HG03039 (cell line): ENCODE measurements around the gene DCPS.
"Not testable (repeated sequence)": the region's sequence is repeated elsewhere in the genome, so short reads cannot be mapped to it uniquely, and the experiment has no call there.

Source experiments
- ATAC-seq: cut with Tn5 transposase; IDR thresholded peaks from one replicate; pipeline ENCODE4 v1.9.1; 2021; ENCODE audit warnings: mild to moderate bottlenecking, moderate library complexity; ENCODE audit not compliant: unreplicated experiment

The DCPS gene, protein sequence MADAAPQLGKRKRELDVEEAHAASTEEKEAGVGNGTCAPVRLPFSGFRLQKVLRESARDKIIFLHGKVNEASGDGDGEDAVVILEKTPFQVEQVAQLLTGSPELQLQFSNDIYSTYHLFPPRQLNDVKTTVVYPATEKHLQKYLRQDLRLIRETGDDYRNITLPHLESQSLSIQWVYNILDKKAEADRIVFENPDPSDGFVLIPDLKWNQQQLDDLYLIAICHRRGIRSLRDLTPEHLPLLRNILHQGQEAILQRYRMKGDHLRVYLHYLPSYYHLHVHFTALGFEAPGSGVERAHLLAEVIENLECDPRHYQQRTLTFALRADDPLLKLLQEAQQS

DNA sequence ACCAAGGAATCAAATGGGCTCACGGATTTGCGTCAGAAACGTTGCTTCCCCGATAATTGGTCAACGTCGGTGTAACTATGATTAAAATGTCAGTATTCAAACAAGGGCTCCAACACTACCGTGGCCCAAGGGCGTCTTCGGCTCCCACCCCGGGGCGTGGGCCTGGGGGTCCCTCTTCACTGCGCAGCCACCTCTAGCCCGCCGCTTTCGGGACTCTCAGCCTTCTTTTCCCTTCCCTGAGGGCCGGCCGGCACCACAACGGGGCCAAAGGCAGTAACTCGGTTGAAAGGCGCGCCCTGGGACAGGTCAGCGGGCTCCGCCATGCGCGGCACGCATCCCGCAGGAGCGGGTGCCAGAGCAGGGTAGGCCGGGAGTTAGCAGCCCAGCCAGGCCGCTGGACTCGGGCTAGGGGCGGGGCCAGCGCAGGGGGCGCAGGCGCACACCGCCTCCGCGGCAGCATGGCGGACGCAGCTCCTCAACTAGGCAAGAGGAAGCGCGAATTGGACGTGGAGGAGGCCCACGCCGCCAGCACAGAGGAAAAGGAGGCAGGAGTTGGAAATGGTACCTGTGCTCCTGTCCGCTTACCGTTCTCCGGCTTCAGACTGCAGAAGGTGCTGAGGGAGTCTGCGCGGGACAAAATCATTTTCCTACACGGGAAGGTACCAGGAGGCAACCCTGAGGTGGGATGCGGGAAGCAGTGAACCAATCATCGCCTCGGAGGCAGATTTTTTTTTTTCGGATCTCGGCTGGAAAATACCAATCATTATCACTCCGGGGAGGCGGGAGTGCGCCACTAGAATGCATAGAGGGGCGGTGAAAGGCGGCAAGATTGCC, at the start of gene DCPS:
TSS of gene DCPS (plus strand) at position 438 of the 834 bp plus-strand sequence. CDS start at position 459, 21 bp downstream.
- peak; percentile 88 for ATAC-seq

DNA sequence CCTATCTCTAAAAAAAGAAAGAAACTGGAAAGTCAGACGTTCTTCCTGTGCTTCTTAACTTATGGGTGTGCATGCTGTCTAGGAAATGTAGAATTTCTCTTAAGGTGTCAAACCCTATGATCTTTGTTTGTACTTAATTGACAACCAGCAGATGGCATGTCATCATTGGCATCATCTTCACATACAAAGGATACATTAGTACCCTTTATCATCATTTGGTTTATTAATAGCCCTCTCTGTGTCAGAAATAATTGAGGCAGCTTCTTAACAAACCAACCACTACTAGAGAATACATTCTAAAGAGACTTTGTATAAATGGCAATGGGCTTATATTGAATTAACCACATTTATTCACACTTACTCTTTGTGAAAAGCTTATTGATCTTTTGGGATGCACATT, 49.0 kb upstream of the DCPS start:
- ATAC-seq: no peak

DNA sequence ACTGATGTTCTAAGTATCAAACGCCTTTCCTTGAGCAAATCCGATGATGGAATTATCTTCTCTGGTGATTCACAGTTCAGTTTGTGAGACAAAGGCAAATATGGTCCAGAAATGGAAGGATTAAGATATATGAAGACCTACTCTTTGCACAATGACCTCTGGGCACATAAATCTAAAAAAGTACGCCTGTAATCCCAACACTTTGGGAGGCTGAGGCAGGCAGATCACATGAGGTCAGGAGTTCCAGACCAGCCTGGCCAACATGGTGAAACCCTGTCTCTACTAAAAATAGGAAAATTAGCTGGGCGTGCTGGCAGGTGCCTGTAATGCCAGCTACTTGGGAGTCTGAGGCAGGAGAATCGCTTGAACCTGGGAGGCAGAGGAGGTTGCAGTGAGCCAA, 48.4 kb upstream of the DCPS start:
- ATAC-seq: not testable (repeated sequence)

DNA sequence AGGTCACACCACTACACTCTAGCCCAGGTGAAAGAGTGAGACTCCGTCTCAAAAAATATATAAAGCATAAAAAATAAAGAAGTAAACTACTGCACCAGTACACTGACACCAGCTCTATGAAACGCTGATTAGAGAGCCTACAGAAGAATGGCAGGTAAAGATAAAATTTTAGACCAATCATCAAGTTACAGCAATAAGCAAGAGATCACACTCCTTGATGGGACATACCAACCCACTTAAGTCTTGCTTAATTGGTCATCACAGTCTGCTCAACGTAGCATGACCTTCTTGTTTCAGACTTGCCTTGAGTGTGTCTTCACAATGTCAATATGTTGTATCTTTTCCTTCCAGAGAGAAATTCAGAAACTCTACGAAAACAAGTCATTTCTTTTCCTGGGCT, 47.6 kb upstream of the DCPS start:
- no peak for ATAC-seq

DNA sequence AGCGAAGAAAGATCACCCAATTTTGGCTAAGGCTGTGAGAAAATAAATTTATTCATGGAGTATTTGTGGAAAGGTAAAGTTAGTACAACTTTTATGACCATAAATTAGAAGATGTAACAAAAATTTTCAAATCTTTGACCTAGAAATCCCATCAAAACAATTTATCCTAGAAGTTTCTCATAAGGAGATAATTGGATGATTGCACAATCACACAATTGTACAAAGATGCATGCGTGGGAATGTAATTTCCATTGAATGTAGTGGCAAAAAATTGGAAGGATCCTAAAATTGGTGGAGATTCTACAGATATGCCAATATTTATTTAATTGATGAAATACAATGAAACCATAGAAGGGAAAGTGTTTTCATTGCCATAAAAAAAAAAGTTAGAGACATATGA, 46.7 kb upstream of the DCPS start:
- ATAC-seq: no peak

DNA sequence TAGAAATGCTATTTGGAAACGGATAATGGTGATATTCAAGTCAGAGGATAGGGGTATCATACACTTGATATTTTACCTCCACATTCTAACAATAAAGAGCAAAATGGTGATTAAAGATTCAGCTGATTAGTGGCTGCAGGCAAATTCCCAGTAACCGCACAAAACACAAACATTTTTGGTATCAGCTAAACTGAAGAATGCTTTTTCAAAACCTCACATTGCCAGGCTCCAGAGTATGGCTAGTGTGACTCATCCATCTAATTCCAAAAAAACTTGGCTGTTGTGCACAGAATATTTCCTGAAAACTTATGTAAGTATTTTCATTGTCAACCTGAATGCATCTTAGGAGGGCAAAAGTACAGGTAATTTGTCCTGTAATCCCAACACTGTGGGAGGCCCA, 46.1 kb upstream of the DCPS start:
- ATAC-seq: no peak

DNA sequence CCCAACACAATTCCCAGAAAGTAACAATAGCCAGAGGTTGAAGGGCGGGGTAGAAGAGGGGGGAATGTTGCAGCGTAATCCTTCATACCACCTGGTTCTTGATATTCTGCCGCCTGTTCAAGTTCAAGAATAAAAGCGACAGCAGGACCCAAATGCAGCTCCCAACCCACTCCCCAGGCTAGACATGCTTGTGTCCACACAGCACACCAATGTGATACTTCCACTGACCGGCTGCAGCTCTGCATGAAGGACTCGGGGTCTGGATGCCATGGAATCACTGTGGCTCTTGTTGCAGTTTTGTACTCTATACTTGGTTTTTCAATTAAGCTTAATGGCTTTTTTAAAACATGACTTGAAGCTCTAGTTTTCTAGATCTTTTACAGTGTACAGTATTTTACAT, 41.6 kb upstream of the DCPS start:
- ATAC-seq: no peak

DNA sequence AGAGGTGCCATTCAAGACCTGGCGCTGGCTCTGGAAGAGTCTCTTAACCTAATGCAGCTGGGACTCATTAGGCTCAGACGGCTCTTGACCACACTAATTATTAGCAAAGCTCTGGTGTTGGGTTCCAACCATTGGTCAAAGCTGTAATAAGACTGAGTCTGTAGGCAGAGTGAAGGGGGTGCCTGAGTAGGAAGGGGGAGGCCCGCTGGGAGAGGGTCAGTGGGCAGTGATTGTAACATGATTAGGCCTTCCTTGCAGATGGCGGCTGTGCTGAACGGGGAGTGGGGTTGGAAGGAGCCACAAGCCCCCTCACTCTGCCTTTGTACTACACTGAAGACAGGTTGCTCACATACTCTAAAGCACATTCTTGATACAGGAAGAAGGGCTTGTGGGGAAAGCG, 40.4 kb upstream of the DCPS start:
- no peak for ATAC-seq

DNA sequence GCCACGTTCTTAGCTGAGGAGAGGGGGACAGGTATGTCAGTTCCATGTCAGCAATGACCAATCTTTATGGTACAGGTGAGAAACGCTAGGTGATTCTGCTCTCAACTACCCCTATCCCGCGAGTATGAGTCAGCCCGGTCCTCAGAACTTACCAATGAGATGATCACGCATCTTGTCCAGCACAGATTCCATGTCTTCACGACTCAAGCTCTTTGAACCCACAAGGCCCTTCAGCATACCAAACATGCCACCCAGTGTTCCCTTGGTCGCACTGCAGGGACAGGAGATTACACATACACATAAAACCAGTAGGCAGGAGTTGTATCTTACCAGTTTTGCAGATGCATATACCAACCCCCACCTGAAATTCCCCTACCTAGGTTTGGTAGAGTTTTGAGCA, 38.0 kb upstream of the DCPS start:
- ATAC-seq: no peak

DNA sequence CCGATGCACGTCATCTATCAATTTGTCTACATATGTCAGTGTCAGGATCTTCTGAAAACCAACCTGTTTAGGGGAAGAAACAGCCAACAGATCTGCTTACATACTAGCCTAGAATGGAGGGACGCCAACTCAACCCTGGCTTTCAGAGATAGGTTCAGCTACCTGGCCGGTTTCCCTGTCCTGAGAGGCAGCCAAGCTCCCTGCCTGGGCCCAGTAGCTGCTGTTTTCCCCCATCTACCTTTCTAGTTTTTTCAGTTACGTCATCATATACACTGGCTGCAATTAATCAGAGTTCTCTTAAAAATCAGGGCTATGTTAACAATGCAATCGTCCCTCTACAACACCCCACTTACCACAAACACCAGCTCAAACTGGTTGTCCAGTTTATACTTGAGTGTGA, 36.2 kb upstream of the DCPS start:
- no peak for ATAC-seq

DNA sequence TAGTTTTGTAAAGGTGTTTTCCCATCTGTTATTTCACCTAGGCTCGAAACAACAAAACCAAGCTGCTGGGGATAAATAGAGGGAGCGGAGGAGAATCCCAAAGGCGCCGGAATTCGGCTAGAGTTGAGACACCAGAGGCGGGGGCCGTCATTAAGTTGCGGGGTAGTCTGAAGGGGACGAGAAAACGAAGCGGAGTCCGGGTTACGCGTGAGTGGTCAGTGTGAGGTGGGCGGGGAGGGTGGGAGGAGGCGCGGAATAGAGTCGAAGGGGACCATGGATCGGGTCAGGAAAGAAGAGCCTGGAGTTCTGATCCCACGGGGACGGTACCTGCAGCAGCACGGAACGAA, 35.5 kb upstream of the DCPS start:
- no peak for ATAC-seq

DNA sequence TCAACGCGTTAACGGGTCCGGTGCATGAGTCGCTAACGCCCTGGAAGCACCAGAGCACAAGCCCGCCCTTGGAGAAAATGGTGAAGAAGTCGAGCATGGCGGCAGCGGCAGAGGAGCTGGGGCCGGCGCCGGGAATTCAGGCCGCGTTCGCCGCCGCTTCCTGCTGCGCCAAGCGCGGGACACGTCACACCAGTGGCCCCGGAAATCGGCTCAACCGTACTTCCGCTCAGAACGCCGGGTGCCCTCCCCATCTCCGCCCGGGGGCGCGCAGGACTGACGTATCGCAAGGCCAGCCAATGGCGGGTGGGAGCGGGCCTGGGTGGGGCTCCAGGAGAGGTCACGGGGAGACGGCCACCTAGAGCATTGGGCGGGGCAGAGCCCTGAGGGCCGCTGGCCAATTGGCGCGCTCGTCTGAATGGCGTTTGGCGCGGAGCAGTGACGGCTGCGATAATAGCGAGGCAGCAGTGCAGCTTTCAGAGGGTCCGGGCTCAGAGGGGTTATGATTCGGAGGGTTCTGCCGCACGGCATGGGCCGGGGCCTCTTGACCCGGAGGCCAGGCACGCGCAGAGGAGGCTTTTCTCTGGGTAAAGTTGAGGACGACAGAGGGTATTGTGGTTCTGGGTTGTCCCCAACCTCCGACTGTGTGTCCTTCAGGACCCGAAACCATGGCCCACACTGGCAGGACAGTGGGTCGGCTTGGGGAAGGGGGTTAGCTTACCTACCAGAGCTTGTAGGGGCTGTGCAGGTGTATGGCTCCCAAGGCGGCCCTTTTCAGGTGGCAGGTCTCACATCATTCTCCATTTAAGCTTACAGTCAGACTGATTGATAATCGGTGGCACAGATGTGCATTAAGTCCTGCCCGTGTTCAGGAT, 34.9 kb upstream of the DCPS start, which contains the start of the genes FOXRED1 and SRPRA:
TSS of gene FOXRED1 (plus strand) at position 447 of the 872 bp plus-strand sequence. CDS start at position 500, 53 bp downstream.
TSS of gene SRPRA (minus strand) at position 188 of the 872 bp plus-strand sequence. CDS start at position 97, 91 bp downstream.
- peak; percentile 99 for ATAC-seq

DNA sequence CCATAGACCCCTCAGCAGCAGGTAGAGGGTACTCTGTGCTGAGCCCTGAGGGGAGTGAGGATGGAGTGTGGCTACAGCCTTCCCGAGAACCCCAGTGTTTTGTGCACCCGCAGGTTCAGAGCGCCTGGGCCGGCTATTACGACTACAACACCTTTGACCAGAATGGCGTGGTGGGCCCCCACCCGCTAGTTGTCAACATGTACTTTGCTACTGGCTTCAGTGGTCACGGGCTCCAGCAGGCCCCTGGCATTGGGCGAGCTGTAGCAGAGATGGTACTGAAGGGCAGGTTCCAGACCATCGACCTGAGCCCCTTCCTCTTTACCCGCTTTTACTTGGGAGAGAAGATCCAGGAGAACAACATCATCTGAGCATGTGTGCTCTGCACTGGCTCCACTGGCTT, 26.5 kb upstream of the DCPS start:
- ATAC-seq: no peak

DNA sequence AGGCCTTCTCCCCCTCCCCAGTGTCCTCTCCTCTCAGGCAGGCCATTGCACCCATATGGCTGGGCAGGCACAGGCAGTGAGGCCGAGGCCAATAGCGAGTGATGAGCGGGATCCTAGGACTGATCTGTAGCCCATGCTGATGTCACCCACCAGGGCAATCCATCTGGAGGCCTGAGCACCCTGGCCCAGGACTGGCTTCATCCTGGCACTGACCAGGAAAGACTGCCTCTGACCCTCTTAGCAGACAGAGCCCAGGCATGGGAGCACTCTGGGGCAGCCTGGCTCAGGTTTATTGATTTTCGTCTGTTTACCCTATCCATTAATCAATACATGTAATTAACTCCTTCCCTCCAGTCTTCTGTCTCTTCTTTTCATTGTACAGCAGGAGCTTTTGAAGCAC, 26.1 kb upstream of the DCPS start:
- no peak for ATAC-seq

DNA sequence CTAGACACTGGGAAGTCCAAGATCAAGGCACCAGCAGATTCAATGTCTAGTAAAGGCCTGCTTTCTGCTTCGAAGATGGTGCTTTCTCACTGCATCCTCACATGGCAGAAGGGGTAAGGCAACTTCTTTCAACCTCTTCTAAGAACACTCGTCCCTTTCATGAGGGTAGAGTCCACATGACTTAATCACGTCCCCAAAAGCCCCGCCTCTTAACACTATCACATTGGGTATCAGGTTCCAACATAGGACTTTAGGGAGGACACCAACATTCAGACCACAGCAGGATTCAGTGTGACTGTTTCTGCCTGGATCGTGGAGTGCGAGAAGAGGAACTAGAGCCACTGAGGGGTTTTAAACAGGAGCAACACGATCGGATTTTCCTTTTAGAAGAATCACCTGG, 24.7 kb upstream of the DCPS start:
- no peak for ATAC-seq

DNA sequence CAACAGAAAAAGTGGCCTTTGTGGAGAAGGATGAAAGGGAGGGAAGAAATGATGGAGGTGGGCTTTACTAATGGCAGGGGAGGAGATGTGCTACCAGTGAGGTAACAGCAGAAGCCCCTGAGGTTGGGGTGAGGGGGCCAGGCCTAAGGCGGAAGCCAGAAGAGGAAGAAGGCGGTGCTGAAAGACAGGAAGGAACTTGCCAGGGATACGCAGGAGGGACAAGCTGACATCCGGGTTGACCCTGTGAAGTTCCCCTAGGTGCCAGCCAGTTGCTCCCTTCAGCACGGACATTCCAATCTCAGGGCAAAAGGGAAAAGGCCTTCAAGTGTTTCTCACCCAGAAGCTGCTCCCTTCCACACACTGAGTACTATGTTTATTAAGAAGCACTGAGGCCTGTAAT, 23.3 kb upstream of the DCPS start:
- ATAC-seq: no peak

DNA sequence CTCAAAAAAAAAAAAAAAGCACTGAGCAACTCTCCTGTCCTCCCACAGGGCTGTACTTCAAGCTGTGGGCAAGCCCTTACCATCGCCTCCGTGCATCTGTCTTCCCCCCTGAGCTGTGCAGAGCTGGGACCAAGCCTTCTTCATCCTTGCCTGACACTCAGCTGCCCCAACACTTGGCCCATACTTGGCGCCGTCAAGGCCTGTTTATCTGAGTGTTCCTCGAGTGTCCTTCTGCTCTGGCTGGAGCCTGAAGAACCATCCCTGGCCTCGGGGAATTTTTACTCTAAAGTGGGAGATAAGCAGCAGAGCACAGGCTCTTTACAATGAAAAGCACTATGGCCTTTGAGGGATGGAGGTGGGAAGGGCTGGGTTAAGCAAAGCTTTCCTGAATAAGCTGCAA, 22.6 kb upstream of the DCPS start:
- no peak for ATAC-seq

DNA sequence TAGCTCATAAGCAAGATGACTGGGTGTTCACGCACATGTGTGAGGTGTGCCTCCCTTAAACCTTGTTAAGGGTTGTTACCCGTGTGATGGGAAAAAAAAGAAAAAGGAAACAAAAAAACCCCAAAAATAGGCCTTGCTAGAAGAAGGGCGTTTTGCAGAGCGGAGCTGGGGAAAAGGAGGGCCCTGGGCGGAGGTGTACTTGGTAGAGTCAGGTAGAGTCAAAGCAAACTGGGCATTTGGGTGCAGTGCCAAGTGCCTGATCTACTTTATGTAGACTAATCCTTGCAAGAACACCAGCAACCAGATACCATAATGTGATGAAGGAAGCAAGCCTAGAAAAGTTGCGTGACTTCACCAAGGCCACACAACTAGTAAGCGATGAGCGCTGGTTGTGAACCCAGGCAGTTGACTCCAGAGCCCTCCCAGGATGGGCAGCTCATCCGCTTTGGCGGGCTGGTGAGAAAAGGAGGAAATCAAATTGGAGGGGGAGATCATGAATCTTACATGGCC, 22.1 kb upstream of the DCPS start:
- ATAC-seq: no peak

DNA sequence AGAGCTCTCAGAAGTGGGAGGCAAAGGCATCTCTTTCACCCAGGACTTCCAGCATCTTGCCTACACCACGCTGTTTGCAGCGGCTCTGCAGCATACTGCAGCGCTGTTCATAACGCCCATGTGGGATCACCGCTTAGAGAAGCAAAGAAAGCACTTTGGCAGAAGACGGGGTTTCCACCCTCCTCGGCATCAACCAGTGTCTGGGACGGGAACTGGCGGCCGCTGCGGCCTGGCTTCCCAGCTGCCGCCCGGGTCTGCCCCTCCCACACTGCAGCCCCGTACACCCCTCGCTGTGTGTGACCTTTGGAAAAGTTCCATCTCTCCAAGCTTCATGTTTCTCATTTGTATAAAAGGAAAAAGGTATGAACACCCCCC, 21.5 kb upstream of the DCPS start:
- ATAC-seq: no peak

DNA sequence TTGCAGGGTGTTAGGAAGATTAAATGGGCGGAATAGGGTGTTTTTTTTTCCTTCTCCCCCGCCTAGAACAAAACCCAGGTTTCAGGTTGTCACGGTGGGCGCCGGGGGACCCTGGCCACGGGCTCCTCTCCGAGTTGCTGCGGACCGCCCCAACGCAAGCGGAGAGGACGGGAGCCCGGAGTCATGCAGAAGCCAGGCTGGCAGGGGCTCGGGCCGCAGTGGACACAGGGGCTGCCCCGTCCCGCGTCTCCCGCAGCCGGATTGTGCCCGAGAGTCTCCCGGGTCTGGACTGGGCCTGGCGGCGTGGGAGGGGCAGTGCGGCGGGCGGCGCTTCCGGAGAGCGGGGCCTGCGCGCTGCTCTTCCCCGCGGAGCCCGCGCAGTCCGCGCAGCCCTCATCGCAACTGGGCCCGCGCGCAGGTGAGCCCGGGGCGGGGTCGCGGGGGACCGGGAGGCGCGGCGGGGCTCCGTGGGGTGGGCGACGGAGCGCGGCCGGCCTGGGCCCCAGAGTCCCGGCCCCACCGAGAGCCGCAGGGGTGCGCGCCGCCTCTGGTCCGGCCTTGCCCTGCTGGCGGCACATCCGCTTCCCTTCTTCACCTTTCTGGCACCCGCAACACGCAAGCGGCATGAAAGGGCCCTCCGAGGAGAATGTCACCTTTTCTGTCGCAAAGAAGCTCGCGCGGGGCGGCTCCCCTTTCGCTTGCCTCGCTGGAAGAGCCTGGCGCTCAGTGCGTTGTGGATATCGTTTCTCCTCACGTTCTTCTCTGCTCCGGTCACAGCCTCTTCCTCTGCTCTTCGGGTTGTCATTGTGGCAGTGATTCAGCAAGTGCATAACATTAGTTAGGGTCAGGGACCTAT, 20.9 kb upstream of the DCPS start, which contains the start of gene TIRAP:
TSS of gene TIRAP (plus strand) at position 358 of the 856 bp plus-strand sequence. CDS start 7,802 bp downstream, outside the sequence.
- ATAC-seq: peak; percentile 63
